IMR-90 (cell line): ENCODE data around the gene AMT. TPM values are rescaled to one million over a fixed set of nuclear protein-coding genes. Genes with fewer than 3 reads are reported as not detected.

Source experiments
- ATAC-seq: fragments of 200-7000 bp; cut with Tn5 transposase; 2 replicates; pipeline ENCODE4 v1.9.1; 2020; ENCODE audit warnings: low read depth, mild to moderate bottlenecking, moderate library complexity
- BruUV-seq: library from RNA; stranded (reverse); fragments of 400-500 nt; replicated peaks from 2 replicates; lab custom pipeline; 2021; lab: Mats Ljungman, UMichigan
- CTCF ChIA-PET: fragments of 300-600 bp; formaldehyde crosslinking; extraction: SDS; loops from one replicate; lab custom pipeline; 2021; ENCODE audit warnings: antibody characterized with exemption; lab: Yijun Ruan, JAX
- POLR2A ChIA-PET: fragments of 300-600 bp; sonication (Branson Sonifier 250); formaldehyde crosslinking; loops from one replicate; lab custom pipeline; 2022; ENCODE audit warnings: antibody characterized with exemption; ENCODE audit not compliant: unreplicated experiment; lab: Charles Lee
- DNase-seq: peaks from one replicate; pipeline ENCODE4 v3.0.0; 2013
- H2AFZ ChIP-seq: replicated peaks from 2 replicates; pipeline ENCODE3; 2013; ENCODE audit warnings: low read length, mild to moderate bottlenecking; ENCODE audit not compliant: poor library complexity
- H2AK5ac ChIP-seq: 2 replicates; pipeline ENCODE4 v1.6.1; 2013; ENCODE audit warnings: low read depth, low read length, inconsistent platforms
- H2AK9ac ChIP-seq: replicated peaks from 2 replicates; pipeline ENCODE3; 2013; ENCODE audit warnings: mild to moderate bottlenecking, low read depth, low read length, moderate library complexity; ENCODE audit not compliant: poor library complexity
- H2BK120ac ChIP-seq: 2 replicates; pipeline ENCODE4 v1.6.1; 2013; ENCODE audit warnings: low read depth, low read length, inconsistent platforms
- H2BK15ac ChIP-seq: 3 replicates; pipeline ENCODE4 v1.6.1; 2013; ENCODE audit warnings: low read depth, low read length, inconsistent platforms
- H2BK20ac ChIP-seq: 2 replicates; pipeline ENCODE4 v1.6.1; 2013; ENCODE audit warnings: low read depth, mild to moderate bottlenecking, inconsistent platforms, low read length, moderate library complexity
- H2BK5ac ChIP-seq: 2 replicates; pipeline ENCODE4 v1.6.1; 2013; ENCODE audit warnings: mild to moderate bottlenecking, low read depth, low read length, inconsistent platforms; ENCODE audit not compliant: poor library complexity, severe bottlenecking
- H3K14ac ChIP-seq: replicated peaks from 2 replicates; pipeline ENCODE4 v1.6.1; 2013; ENCODE audit warnings: low read depth, low read length, inconsistent platforms
- H3K18ac ChIP-seq: 2 replicates; pipeline ENCODE4 v1.6.1; 2013; ENCODE audit warnings: low read depth, low read length, control low read depth
- H3K23ac ChIP-seq: 2 replicates; pipeline ENCODE4 v1.6.1; 2013; ENCODE audit warnings: low read depth, low read length, inconsistent platforms
- H3K27ac ChIP-seq: 2 replicates; pipeline ENCODE4 v1.5.1; 2013; ENCODE audit warnings: mild to moderate bottlenecking, control low read depth, low read length; ENCODE audit not compliant: insufficient read depth
- H3K27me3 ChIP-seq: 2 replicates; pipeline ENCODE4 v1.6.1; 2013; ENCODE audit warnings: low read length; ENCODE audit not compliant: control insufficient read depth, insufficient read depth
- H3K36me3 ChIP-seq: 2 replicates; pipeline ENCODE4 v1.6.1; 2013; ENCODE audit warnings: low read length, mixed read lengths; ENCODE audit not compliant: control insufficient read depth, insufficient read depth
- H3K4ac ChIP-seq: 2 replicates; pipeline ENCODE4 v1.6.1; 2013; ENCODE audit warnings: low read depth, low read length, inconsistent platforms
- H3K4me1 ChIP-seq: 2 replicates; pipeline ENCODE4 v1.6.1; 2013; ENCODE audit warnings: low read length, mixed read lengths; ENCODE audit not compliant: control insufficient read depth, insufficient read depth
- H3K4me2 ChIP-seq: 2 replicates; pipeline ENCODE4 v1.6.1; 2013; ENCODE audit warnings: low read depth, mild to moderate bottlenecking, control low read depth, low read length, moderate library complexity
- H3K4me3 ChIP-seq: 2 replicates; pipeline ENCODE4 v1.5.1; 2013; ENCODE audit warnings: low read depth, mild to moderate bottlenecking, control low read depth, low read length, moderate library complexity; ENCODE audit not compliant: insufficient read depth
- H3K56ac ChIP-seq: 2 replicates; pipeline ENCODE4 v1.6.1; 2013; ENCODE audit warnings: low read length, inconsistent platforms; ENCODE audit not compliant: insufficient read depth; ENCODE audit errors: extremely low read depth
- H3K79me1 ChIP-seq, 2 experiments: 2 replicates each; pipeline ENCODE4 v1.6.1; 2013; ENCODE audit warnings: low read length in 2 of 2, inconsistent platforms in 1 of 2, low read depth in 1 of 2
- H3K9ac ChIP-seq: 2 replicates; pipeline ENCODE4 v1.6.1; 2013; ENCODE audit warnings: low read depth, low read length, control low read depth
- H3K9me1 ChIP-seq: 2 replicates; pipeline ENCODE4 v1.6.1; 2013; ENCODE audit warnings: low read length, inconsistent platforms; ENCODE audit not compliant: insufficient read depth
- H3K9me3 ChIP-seq: 2 replicates; pipeline ENCODE4 v1.6.1; 2013; ENCODE audit warnings: low read length; ENCODE audit not compliant: control insufficient read depth, insufficient read depth
- H4K20me1 ChIP-seq: 2 replicates; pipeline ENCODE4 v1.6.1; 2013; ENCODE audit warnings: low read length, inconsistent platforms; ENCODE audit not compliant: insufficient read depth
- H4K5ac ChIP-seq: 2 replicates; pipeline ENCODE4 v1.6.1; 2013; ENCODE audit warnings: mild to moderate bottlenecking, low read depth, low read length, control low read depth
- H4K8ac ChIP-seq, 2 experiments: 2 replicates each; pipeline ENCODE4 v1.6.1; 2013; ENCODE audit warnings: low read depth in 2 of 2, low read length in 2 of 2, control low read depth in 1 of 2, inconsistent platforms in 1 of 2
- H4K91ac ChIP-seq: 2 replicates; pipeline ENCODE4 v1.6.1; 2013; ENCODE audit warnings: low read depth, low read length, inconsistent platforms; ENCODE audit not compliant: insufficient read depth
- BHLHE40 ChIP-seq: fragments of 150-350 bp; IDR thresholded peaks from 2 replicates; pipeline ENCODE4 v1.6.1; 2016; ENCODE audit warnings: mild to moderate bottlenecking, low read depth, low read length
- CHD1 ChIP-seq: IDR thresholded peaks from 2 replicates; pipeline ENCODE4 v1.6.1; 2012; ENCODE audit warnings: low read depth, low read length, improper control_type of control experiment
- FOS ChIP-seq: fragments of 150-350 bp; IDR thresholded peaks from 2 replicates; pipeline ENCODE4 v1.6.1; 2016; ENCODE audit warnings: low read depth, low read length
- MAFK ChIP-seq: IDR thresholded peaks from 2 replicates; pipeline ENCODE4 v1.6.1; 2012; ENCODE audit warnings: low read depth, low read length, improper control_type of control experiment
- MAZ ChIP-seq: IDR thresholded peaks from 2 replicates; pipeline ENCODE4 v1.6.1; 2012; ENCODE audit warnings: low read depth, mild to moderate bottlenecking, low read length, improper control_type of control experiment, moderate library complexity, borderline replicate concordance
- NFE2L2 ChIP-seq: fragments of 150-350 bp; IDR thresholded peaks from 2 replicates; pipeline ENCODE4 v1.6.1; 2016; ENCODE audit warnings: low read depth, mild to moderate bottlenecking, low read length
- RAD21 ChIP-seq: IDR thresholded peaks from 2 replicates; pipeline ENCODE4 v1.6.1; 2012; ENCODE audit warnings: low read length, improper control_type of control experiment
- RCOR1 ChIP-seq: IDR thresholded peaks from 2 replicates; pipeline ENCODE4 v1.6.1; 2012; ENCODE audit warnings: mild to moderate bottlenecking, low read length, improper control_type of control experiment; ENCODE audit not compliant: insufficient replicate concordance
- SMC3 ChIP-seq: fragments of 150-350 bp; IDR thresholded peaks from 2 replicates; pipeline ENCODE4 v1.6.1; 2016; ENCODE audit warnings: low read depth, mild to moderate bottlenecking, antibody characterized with exemption, low read length, moderate library complexity
- WGBS, 2 experiments: methylation state at CpG; one replicate each; pipeline versions ENCODE4 v1.1.5 to v1.1.7; 2013; ENCODE audit warnings: missing lambda C conversion rate in 2 of 2; ENCODE audit not compliant: insufficient read length in 1 of 2; ENCODE audit errors: extremely low coverage in 2 of 2; 5-methylcytosine and 5-hydroxymethylcytosine counted together
- dilution Hi-C: fragments of 300-500 bp; cut with HindIII; formaldehyde crosslinking; loops from one replicate; pipeline ENCODE4 v1.14.3; 2018; ENCODE audit warnings: low sequenced_read_pairs; ENCODE audit not compliant: unreplicated experiment
- in situ Hi-C: fragments of 300-500 bp; cut with MboI; formaldehyde crosslinking; loops from 3 replicates; pipeline ENCODE4 v1.14.3; 2019; ENCODE audit warnings: low sequenced_read_pairs, inconsistent platforms, mixed read lengths
- intact Hi-C: fragments of 100-400 bp; cut with micrococcal nuclease; formaldehyde crosslinking; loops from 2 replicates; pipeline ENCODE4 v1.10.0; 2022
- polyA plus RNA-seq, 3 experiments: library from polyadenylated mRNA; depleted of rRNA; stranded (reverse); fragments of >200 nt; gene quantifications; 2 replicates each; pipeline ENCODE4 v1.2.3, GENCODE V29; 2012; ENCODE audit warnings: low replicate concordance in 1 of 3
- total RNA-seq: library from RNA; depleted of rRNA; stranded (reverse); fragments of >200 nt; gene quantifications from 2 replicates; pipeline ENCODE4 v1.2.3, GENCODE V29; 2012
- TF ChIP-seq, protein P1 (sequence below): fragments of 150-350 bp; IDR thresholded peaks from 2 replicates; pipeline ENCODE4 v1.6.1; 2016; ENCODE audit warnings: low read depth, mild to moderate bottlenecking, low read length, moderate library complexity, borderline replicate concordance

Gene AMT
- total and polyA plus RNA-seq, 2 of the 4 experiments (the other 2 are of a cell fraction): 0.36 to 5.5 TPM

DNA sequence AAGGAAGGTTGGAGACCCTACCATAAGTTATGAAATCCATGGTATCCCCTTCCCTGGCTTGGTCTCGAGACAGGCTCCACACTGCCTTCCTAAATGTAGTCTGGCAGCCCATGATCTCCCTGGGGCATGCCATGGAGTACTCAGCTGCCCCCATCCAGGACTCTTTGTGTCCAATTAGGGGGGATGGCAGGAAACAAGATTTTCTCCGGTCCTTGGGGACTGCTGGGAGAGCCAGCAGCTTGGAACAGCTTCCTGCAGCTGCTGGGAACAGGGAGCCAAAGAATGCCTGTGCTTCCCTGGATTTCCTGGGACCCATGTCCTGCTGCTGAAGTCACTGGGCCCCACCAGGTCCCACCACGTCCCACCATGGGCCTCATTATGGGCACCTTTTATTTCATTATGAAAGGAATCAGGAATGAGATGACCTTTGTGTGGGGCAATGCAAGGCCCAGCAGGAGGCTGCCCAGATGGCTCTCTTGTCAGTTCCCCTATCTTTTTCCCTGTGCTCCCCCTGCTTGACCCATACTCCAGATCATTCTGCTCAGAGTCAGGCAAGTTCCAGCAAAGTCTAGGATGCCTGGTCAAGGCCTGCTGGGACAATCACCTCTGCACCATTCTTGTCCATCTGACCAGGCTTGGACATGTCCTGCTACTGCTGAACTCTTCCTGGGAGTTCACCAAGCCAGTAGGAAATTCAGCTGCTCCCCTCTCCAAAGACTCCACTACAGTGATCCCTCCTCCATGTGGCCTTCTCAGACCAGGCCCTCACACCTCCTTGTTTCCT lies 32.8 kb upstream of the AMT start:
- Histone ChIP-seq H2BK15ac (no peak overlapping the region), H4K8ac (peak overlapping the region in 1 of 2 experiments; percentile 15; a peak in 1 of 4 replicates), H2AK9ac (peak overlapping the region; percentile 3), H3K9me1 (peaks cover 12% of the 10 kb centered on the region), H3K4me3 (no peak overlapping the region), H3K27me3 (no peaks in the 10 kb centered on the region), H4K91ac (no peak overlapping the region), H3K27ac (no peak overlapping the region), H3K36me3 (no peaks in the 10 kb centered on the region), H2BK5ac (no peak overlapping the region), H2BK20ac (no peak overlapping the region), H3K14ac (no peak overlapping the region), H3K23ac (no peak overlapping the region), H3K4me2 (no peak overlapping the region), H3K9ac (no peak overlapping the region), H3K79me1 (no peaks in the 10 kb centered on the region), H3K56ac (no peak overlapping the region), H3K4me1 (peaks cover 8% of the 10 kb centered on the region), H3K18ac (no peak overlapping the region; the same call in 1 of the 2 replicates), H3K4ac (peak overlapping the region; percentile 23), H3K9me3 (no peaks in the 10 kb centered on the region), H2AK5ac (peak overlapping the region; percentile 51; the same call in 1 of the 2 replicates), H2AFZ (peak overlapping the region; percentile 53), H2BK120ac (no peak overlapping the region), H4K20me1 (no peaks in the 10 kb centered on the region), H4K5ac (no peak overlapping the region)
- BruUV-seq: no TSS peak
- dilution Hi-C loops (no loop called here), in situ Hi-C loops (no loop called here), intact Hi-C loops (no loop called here)
- ATAC-seq (peak; percentile 31), DNase-seq (no peak)
- 17% methylated on average over 1 of the region's 3 CpGs; no CpG with 5 or more reads in 1 of the 2 experiments for WGBS, 2 experiments
- CTCF ChIA-PET: no interaction called here
- no peak for TF ChIP-seq MAZ
- TF ChIP-seq MAFK: no peak
- TF ChIP-seq RAD21: no peak
- no peak for TF ChIP-seq FOS
- no peak for TF ChIP-seq NFE2L2
- TF ChIP-seq BHLHE40: no peak
- no peak for TF ChIP-seq RCOR1
- no peak for TF ChIP-seq CHD1
- TF ChIP-seq, protein P1, sequence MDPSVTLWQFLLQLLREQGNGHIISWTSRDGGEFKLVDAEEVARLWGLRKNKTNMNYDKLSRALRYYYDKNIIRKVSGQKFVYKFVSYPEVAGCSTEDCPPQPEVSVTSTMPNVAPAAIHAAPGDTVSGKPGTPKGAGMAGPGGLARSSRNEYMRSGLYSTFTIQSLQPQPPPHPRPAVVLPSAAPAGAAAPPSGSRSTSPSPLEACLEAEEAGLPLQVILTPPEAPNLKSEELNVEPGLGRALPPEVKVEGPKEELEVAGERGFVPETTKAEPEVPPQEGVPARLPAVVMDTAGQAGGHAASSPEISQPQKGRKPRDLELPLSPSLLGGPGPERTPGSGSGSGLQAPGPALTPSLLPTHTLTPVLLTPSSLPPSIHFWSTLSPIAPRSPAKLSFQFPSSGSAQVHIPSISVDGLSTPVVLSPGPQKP: no peak
- TF ChIP-seq SMC3: no peak
- POLR2A ChIA-PET: interaction anchor here (0.6 kb wide), 1 partner anchor 296 kb away, joined by 3 read pairs; no protein-coding TSS in a partner anchor
